ENCODE measurements around the gene TCEANC2. TPM values are rescaled to one million over a fixed set of nuclear protein-coding genes. Genes with fewer than 3 reads are reported as not detected.
A peak's percentile ranks its signal among the peaks of the same experiment; 100 is the strongest.

Gene TCEANC2
- total RNA-seq, 4 donors from 2014 or later: 1.4 to 7.1 (median 5.7) TPM

DNA sequence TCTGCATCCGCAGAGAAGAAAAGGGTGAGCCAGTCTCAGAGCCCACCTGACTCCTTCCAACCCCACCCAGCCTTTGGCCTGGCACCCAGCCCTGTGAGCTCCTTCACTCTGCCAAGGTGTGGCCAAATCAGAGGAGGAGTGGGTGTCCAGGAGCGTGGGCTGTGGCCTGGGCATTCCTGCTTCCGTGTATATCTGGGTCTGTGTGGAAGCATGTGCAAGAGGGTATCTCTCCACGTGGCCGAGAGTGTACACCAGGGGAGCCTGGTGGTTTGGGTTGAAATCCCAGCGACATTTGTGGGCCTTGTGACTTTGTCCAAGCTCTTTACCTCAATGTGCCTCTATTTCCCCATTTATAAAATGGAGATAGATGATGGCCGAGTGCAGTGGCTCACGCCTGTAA, 69.6 kb downstream of the TCEANC2 start:
- WGBS, 2 donors (ENCODE audit: low coverage in 1 of 2): 80 to 100% methylated on average over 1 to 8 of the region's 8 CpGs
- peaks cover 5 to 29% (median 13%) of the 10 kb centered on the region in 4 donors for H3K4me1 ChIP-seq
- H3K27me3 ChIP-seq: no peaks in the 10 kb centered on the region
- H3K4me3 ChIP-seq: no peak overlapping the region
- TF ChIP-seq POLR2AphosphoS5 (IDR thresholded peaks at IDR 0.05) (no peak), EP300 (IDR thresholded peaks at IDR 0.05; ENCODE audit: low read depth) (no peak), POLR2A (IDR thresholded peaks at IDR 0.05) (no peak)
- TF ChIP-seq, protein P1, sequence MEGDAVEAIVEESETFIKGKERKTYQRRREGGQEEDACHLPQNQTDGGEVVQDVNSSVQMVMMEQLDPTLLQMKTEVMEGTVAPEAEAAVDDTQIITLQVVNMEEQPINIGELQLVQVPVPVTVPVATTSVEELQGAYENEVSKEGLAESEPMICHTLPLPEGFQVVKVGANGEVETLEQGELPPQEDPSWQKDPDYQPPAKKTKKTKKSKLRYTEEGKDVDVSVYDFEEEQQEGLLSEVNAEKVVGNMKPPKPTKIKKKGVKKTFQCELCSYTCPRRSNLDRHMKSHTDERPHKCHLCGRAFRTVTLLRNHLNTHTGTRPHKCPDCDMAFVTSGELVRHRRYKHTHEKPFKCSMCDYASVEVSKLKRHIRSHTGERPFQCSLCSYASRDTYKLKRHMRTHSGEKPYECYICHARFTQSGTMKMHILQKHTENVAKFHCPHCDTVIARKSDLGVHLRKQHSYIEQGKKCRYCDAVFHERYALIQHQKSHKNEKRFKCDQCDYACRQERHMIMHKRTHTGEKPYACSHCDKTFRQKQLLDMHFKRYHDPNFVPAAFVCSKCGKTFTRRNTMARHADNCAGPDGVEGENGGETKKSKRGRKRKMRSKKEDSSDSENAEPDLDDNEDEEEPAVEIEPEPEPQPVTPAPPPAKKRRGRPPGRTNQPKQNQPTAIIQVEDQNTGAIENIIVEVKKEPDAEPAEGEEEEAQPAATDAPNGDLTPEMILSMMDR (IDR thresholded peaks at IDR 0.05): no peak
- in situ Hi-C loops (cut with MboI; ENCODE audit: low pct_ligation_motif_present in 1 of 4, low pct_unique_long_range_greater_than_20kb in 1 of 4, low sequenced_read_pairs in 3 of 4) (loop anchor here in 3 of 4 donors (5.0 to 25.0 kb wide), 3 partner anchors 364 to 372 kb away; no protein-coding TSS in a partner anchor), intact Hi-C loops (cut with DNase I; ENCODE audit: low total_unique reads) (loop anchor here (5.0 kb wide), 2 partner anchors 284 to 364 kb away; partner anchors contain the start of gene SSBP3)
- no peak for DNase-seq
- H3K36me3 ChIP-seq: no peaks in the 10 kb centered on the region
- no peak overlapping the region for H3K27ac ChIP-seq
- no peaks in the 10 kb centered on the region for H3K9me3 ChIP-seq

DNA sequence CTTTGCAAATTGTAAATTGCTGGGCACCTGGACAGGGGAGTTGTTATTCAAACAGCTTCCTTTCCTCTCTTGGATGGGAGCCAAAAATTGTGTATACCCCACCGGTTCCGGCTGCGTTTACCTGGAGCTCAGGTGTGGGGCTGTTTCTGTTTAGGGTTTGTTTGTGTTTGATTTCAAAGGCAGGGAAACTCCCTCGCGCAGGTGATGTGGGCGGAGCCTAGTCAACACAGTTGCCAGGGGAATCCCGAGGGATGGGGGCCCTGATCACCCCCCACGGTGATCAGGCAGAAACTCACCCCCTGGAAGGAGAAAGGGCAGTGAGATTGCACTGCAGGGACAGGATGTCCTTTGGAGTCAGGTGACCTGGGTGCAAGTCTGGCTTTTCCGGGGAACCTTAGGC, 71.1 kb downstream of the TCEANC2 start:
- Histone ChIP-seq H3K9me3 (no peaks in the 10 kb centered on the region), H3K36me3 (no peaks in the 10 kb centered on the region), H3K4me3 (no peak overlapping the region), H3K27me3 (no peaks in the 10 kb centered on the region), H3K4me1 (peaks cover 5 to 29% (median 13%) of the 10 kb centered on the region in 4 donors), H3K27ac (peak overlapping the region in 2 of 4 donors; percentile 13 to 47)
- intact Hi-C loops (cut with DNase I; ENCODE audit: low total_unique reads): loop anchor here (5.0 kb wide), 2 partner anchors 283 to 363 kb away; partner anchors contain the start of gene SSBP3
- WGBS, 2 donors (ENCODE audit: low coverage in 1 of 2): 44 to 50% methylated on average over 3 to 9 of the region's 9 CpGs
- DNase-seq: peak; percentile 56
- in situ Hi-C loops (cut with MboI; ENCODE audit: low pct_ligation_motif_present in 1 of 4, low pct_unique_long_range_greater_than_20kb in 1 of 4, low sequenced_read_pairs in 3 of 4): loop anchor here in 3 of 4 donors (5.0 to 25.0 kb wide), 3 partner anchors 363 to 370 kb away; no protein-coding TSS in a partner anchor
- no peak for TF ChIP-seq POLR2AphosphoS5 (IDR thresholded peaks at IDR 0.05)
- no peak for TF ChIP-seq POLR2A (IDR thresholded peaks at IDR 0.05)
- TF ChIP-seq, protein P1 (IDR thresholded peaks at IDR 0.05): no peak
- TF ChIP-seq EP300 (IDR thresholded peaks at IDR 0.05; ENCODE audit: low read depth): no peak

DNA sequence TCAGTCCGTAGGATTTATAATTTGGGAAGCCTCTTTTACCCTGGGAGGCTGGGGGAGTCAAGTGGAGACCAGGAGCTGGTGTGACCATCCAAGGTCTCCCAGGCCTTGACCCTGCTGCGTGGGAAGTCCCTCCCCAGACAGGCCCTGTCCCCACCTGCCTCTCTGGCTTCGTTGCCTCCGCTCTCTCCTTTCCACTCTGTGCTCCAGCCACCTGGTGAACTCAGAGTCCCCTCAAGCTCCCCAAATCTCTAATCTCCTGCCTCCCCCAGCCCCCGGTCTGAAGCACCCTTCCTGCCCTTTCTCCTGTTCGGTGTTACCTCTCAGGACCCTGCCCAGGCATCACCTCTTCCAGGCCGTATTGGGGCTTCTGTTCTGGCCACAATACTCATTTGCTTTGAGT, 71.5 kb downstream of the TCEANC2 start:
- peak overlapping the region in 2 of 4 donors; percentile 13 to 47 for H3K27ac ChIP-seq
- 78 to 82% methylated on average over 5 to 7 of the region's 7 CpGs for WGBS, 2 donors (ENCODE audit: low coverage in 1 of 2)

DNA sequence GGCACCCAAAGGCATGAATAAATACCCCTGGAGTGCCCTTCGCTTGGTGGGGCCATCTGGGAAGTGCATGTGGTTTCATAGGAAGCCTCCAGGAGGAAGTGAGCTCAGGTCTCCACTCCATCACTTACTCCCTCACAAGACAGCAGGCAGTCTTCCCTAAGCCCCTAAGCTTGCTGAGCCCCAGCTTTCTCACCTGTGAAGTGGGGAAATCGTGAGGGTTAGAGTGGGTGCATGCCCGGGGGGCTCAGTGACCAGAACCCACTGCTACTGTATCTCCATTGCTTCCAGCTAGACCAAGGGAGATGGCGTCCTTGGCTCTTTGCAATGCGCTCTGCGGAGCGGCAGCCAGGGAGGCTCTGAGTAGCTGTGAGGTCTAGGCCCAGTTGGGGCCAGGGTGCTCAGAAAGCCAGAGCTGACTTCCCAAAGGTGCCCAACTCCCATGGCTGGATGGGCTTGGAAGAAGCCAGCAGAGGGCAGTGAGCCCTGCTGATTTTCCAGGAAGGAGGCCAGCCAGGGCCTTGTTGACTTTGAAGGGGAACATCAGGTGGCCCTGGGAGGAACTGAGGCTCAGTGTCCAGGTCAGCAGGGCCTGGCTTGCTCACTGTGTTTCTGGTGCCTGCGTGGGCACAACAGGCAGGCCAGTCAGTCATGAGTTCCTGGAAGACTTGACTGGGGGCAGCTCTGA, 72.1 kb downstream of the TCEANC2 start:
- in situ Hi-C loops (cut with MboI; ENCODE audit: low pct_ligation_motif_present in 1 of 4, low pct_unique_long_range_greater_than_20kb in 1 of 4, low sequenced_read_pairs in 3 of 4): loop anchor here in 1 of 4 donors (10.0 kb wide), 1 partner anchor 369 kb away; no protein-coding TSS in a partner anchor
- WGBS, 2 donors (ENCODE audit: low coverage in 1 of 2): 80 to 85% methylated on average over 1 to 8 of the region's 8 CpGs

More for the DNA sequence above, 71.5 kb downstream of the TCEANC2 start:
- DNase-seq: no peak
- in situ Hi-C loops (cut with MboI; ENCODE audit: low pct_ligation_motif_present in 1 of 4, low pct_unique_long_range_greater_than_20kb in 1 of 4, low sequenced_read_pairs in 3 of 4) (loop anchor here in 3 of 4 donors (5.0 to 25.0 kb wide), 3 partner anchors 362 to 370 kb away; no protein-coding TSS in a partner anchor), intact Hi-C loops (cut with DNase I; ENCODE audit: low total_unique reads) (loop anchor here (5.0 kb wide), 2 partner anchors 282 to 362 kb away; partner anchors contain the start of gene SSBP3)
- no peaks in the 10 kb centered on the region for H3K36me3 ChIP-seq
- no peaks in the 10 kb centered on the region for H3K27me3 ChIP-seq
- no peak overlapping the region for H3K4me3 ChIP-seq
- TF ChIP-seq POLR2AphosphoS5 (IDR thresholded peaks at IDR 0.05) (no peak), EP300 (IDR thresholded peaks at IDR 0.05; ENCODE audit: low read depth) (no peak), POLR2A (IDR thresholded peaks at IDR 0.05) (no peak)
- TF ChIP-seq, protein P1 (IDR thresholded peaks at IDR 0.05): no peak
- peaks cover 5 to 29% (median 13%) of the 10 kb centered on the region in 4 donors for H3K4me1 ChIP-seq
- H3K9me3 ChIP-seq: no peaks in the 10 kb centered on the region

More for the DNA sequence above, 72.1 kb downstream of the TCEANC2 start:
- DNase-seq: peak; percentile 24
- Histone ChIP-seq H3K4me3 (no peak overlapping the region), H3K4me1 (peaks cover 5 to 29% (median 13%) of the 10 kb centered on the region in 4 donors), H3K36me3 (no peaks in the 10 kb centered on the region), H3K27ac (no peak overlapping the region), H3K27me3 (no peaks in the 10 kb centered on the region), H3K9me3 (no peaks in the 10 kb centered on the region)
- intact Hi-C loops (cut with DNase I; ENCODE audit: low total_unique reads): no loop called here
- no peak for TF ChIP-seq POLR2A (IDR thresholded peaks at IDR 0.05)
- TF ChIP-seq, protein P1 (IDR thresholded peaks at IDR 0.05): peak in 3 of 5 experiments; percentile 12 to 29 (median 17)

All from transverse colon (tissue), 4 donors.